GM12878 (cell line): ENCODE data around the gene PYGB.

Experiments used
- CTCF ChIP-seq, 3 experiments: IDR thresholded peaks in 2 of 3; conservative IDR thresholded peaks in 1 of 3; 2 replicates each; pipeline ENCODE4 v1.5.1; 2011; ENCODE audit warnings: low read depth in 3 of 3, low read length in 3 of 3, mild to moderate bottlenecking in 3 of 3, control low read depth in 2 of 3, moderate library complexity in 2 of 3, inconsistent platforms in 1 of 3, mixed read lengths in 1 of 3; ENCODE audit not compliant: control insufficient read depth in 2 of 3, insufficient read depth in 1 of 3; ENCODE audit errors: extremely low read depth in 1 of 3
- EZH2 ChIP-seq: IDR thresholded peaks from 2 replicates; pipeline ENCODE4 v1.6.1; 2012; ENCODE audit warnings: low read depth, mild to moderate bottlenecking, control low read depth, inconsistent platforms, low read length, borderline replicate concordance; ENCODE audit not compliant: control insufficient read depth

GRCh38 chr20:25214819-25215218 lies 33.1 kb upstream of the PYGB start:
- TF ChIP-seq EZH2, result no peak
- no peak for TF ChIP-seq CTCF (IDR thresholded peaks at IDR 0.05 in 2 of 3, conservative IDR thresholded peaks at IDR 0.05 in 1 of 3; ENCODE audit: control insufficient read depth in 2 of 3, extremely low read depth in 1 of 3, insufficient read depth in 1 of 3, low read depth in 3 of 3, low read length in 3 of 3)
